ENCODE results near the gene SHLD1. TPM values are rescaled to one million over a fixed set of nuclear protein-coding genes. Genes with fewer than 3 reads are reported as not detected.
"Not testable (repeated sequence)": the region's sequence is repeated elsewhere in the genome, so short reads cannot be mapped to it uniquely, and the experiment has no call there.

SHLD1 gene
- total RNA-seq, 1 experiment from 2014 or later: 2.4 TPM

DNA sequence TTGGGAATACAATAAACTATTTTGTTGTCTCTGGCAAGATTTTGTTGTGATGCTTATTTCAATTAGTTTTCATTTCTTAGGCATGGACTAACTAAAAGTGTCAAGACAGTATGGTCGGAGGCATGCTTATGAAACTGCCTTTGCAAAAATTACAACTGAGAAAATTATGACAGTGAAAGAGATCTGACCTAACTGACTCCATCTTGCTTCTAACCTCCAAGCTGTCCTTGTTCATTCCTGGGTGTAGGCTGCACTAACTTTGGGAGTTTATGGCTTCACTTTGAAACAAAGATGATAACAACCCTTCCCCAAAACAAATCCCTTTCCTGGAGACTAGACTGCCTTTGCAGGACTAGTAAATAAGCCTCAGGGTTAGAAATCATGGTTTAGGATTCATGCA lies 4.1 kb upstream of the SHLD1 start (continued):
- TF ChIP-seq ZBTB33 (IDR thresholded peaks at IDR 0.05; ENCODE audit: extremely low read depth, insufficient replicate concordance, low read length): no peak
- TF ChIP-seq SP1 (IDR thresholded peaks at IDR 0.05; ENCODE audit: low read depth): no peak
- no peak for TF ChIP-seq CEBPB (IDR thresholded peaks at IDR 0.05; ENCODE audit: low read depth)
- TF ChIP-seq CBX3 (IDR thresholded peaks at IDR 0.05; ENCODE audit: low read depth): no peak
- TF ChIP-seq RAD21 (IDR thresholded peaks at IDR 0.05; ENCODE audit: low read depth): no peak
- TF ChIP-seq ZFX (IDR thresholded peaks at IDR 0.05): no peak
- no peak for TF ChIP-seq EZH2 (IDR thresholded peaks at IDR 0.05)
- TF ChIP-seq ATF3 (IDR thresholded peaks at IDR 0.05): no peak
- no peak for TF ChIP-seq SIN3A (IDR thresholded peaks at IDR 0.05; ENCODE audit: low read depth)

- no peak overlapping the region for H3K27ac ChIP-seq (ENCODE audit: low read depth, low read length)
- ChIA-PET RAD21 (ENCODE audit: low non-redundant PET in 1 of 2, low total read pairs in 2 of 2, uncharacterized antibody in 2 of 2, unreplicated experiment in 2 of 2) (interaction anchor here in 1 of 2 experiments (0.7 kb wide), 1 partner anchor 151 kb away, joined by 4 read pairs; no protein-coding TSS in a partner anchor), POLR2A (no interaction called here), CTCF (no interaction called here)
- no peak for TF ChIP-seq POLR2AphosphoS5 (IDR thresholded peaks at IDR 0.05; ENCODE audit: low read depth, low read length)
- TF ChIP-seq SP1 (IDR thresholded peaks at IDR 0.05; ENCODE audit: low read depth): no peak
- no peak for TF ChIP-seq JUND (IDR thresholded peaks at IDR 0.05)
- TF ChIP-seq ZBTB33 (IDR thresholded peaks at IDR 0.05; ENCODE audit: extremely low read depth, insufficient replicate concordance, low read length): no peak
- TF ChIP-seq ZFX (IDR thresholded peaks at IDR 0.05): no peak
- no peak for TF ChIP-seq EGR1 (IDR thresholded peaks at IDR 0.05; ENCODE audit: low read depth)
- TF ChIP-seq EZH2 (IDR thresholded peaks at IDR 0.05): no peak
- no peak for TF ChIP-seq SIN3A (IDR thresholded peaks at IDR 0.05; ENCODE audit: low read depth)
- no peak for TF ChIP-seq TCF7L2 (IDR thresholded peaks at IDR 0.05; ENCODE audit: borderline replicate concordance, extremely low read depth, insufficient read depth, insufficient read length)
- no peak for TF ChIP-seq ATF3 (IDR thresholded peaks at IDR 0.05)
- H3K4me2 ChIP-seq (ENCODE audit: low read length): no peak overlapping the region
- no peak overlapping the region for H3K4me3 ChIP-seq (replicated peaks in 1 of 2; ENCODE audit: low read depth in 1 of 2, low read length in 2 of 2)
- no peaks in the 10 kb centered on the region for H3K9me2 ChIP-seq (ENCODE audit: insufficient read depth)
- H3K9ac ChIP-seq (ENCODE audit: low read length): no peak overlapping the region
- H3K4me1 ChIP-seq (ENCODE audit: control insufficient read depth in 1 of 2, insufficient read depth in 2 of 2, low read length in 2 of 2): peaks cover 2 to 15% of the 10 kb centered on the region in 2 experiments; a peak in 2 of 4 replicates
- no TSS peak for BruUV-seq (replicated peaks)
- ATAC-seq (no peak), DNase-seq (ENCODE audit: low read depth, low spot score) (no peak)
- intact Hi-C loops (cut with micrococcal nuclease): no loop called here
- no peaks in the 10 kb centered on the region for H4K20me1 ChIP-seq (ENCODE audit: insufficient read depth)
- no peaks in the 10 kb centered on the region for H3K9me3 ChIP-seq (ENCODE audit: control insufficient read depth in 1 of 2, insufficient read depth in 1 of 2, low read depth in 1 of 2, low read length in 2 of 2)
- H2AFZ ChIP-seq (ENCODE audit: low read depth, low read length, poor library complexity, severe bottlenecking): no peak overlapping the region
- no peaks in the 10 kb centered on the region for H3K79me2 ChIP-seq (ENCODE audit: insufficient read depth, low read length)
- no peaks in the 10 kb centered on the region for H3K36me3 ChIP-seq (ENCODE audit: control insufficient read depth in 1 of 2, insufficient read depth in 2 of 2, low read length in 2 of 2)
- no peaks in the 10 kb centered on the region for H3K27me3 ChIP-seq (ENCODE audit: insufficient read depth, low read length)
Measured at GRCh38 chr20:5748246-5748645, 2.0 kb upstream of the SHLD1 start.

DNA sequence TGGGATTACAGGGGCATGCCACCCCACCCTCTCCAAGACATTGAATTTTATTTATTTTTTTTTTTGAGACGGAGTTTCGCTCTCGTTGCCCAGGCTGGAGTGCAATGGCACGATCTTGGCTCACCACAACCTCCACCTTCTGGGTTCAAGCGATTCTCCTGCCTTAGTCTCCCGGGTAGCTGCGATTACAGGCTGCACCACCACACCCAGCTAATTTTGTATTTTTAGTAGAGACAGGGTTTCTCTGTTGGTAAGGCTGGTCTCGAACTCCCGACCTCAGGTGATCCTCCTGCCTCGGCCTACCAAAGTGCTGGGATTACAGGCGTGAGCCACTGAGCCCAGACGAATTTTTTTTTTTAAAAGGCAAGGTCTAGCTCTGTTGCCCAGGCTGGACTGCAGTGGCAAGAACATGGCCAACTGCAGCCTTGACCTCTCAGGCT lies 669 bp upstream of the SHLD1 start:
- DNase-seq (ENCODE audit: low read depth, low spot score); H3K9ac ChIP-seq (ENCODE audit: low read length); H3K27ac ChIP-seq (ENCODE audit: low read depth, low read length); H3K9me2 ChIP-seq (ENCODE audit: insufficient read depth); H3K9me3 ChIP-seq (ENCODE audit: control insufficient read depth in 1 of 2, insufficient read depth in 1 of 2, low read depth in 1 of 2, low read length in 2 of 2); intact Hi-C loops (cut with micrococcal nuclease); H3K4me3 ChIP-seq (replicated peaks in 1 of 2; ENCODE audit: low read depth in 1 of 2, low read length in 2 of 2); BruUV-seq (replicated peaks); H3K36me3 ChIP-seq (ENCODE audit: control insufficient read depth in 1 of 2, insufficient read depth in 2 of 2, low read length in 2 of 2); POLR2A ChIA-PET; H3K79me2 ChIP-seq (ENCODE audit: insufficient read depth, low read length); RAD21 ChIA-PET (ENCODE audit: low non-redundant PET in 1 of 2, low total read pairs in 2 of 2, uncharacterized antibody in 2 of 2, unreplicated experiment in 2 of 2); H4K20me1 ChIP-seq (ENCODE audit: insufficient read depth); H3K27me3 ChIP-seq (ENCODE audit: insufficient read depth, low read length): not testable (repeated sequence)
- peaks cover 2 to 15% of the 10 kb centered on the region in 2 experiments; a peak in 2 of 4 replicates for H3K4me1 ChIP-seq (ENCODE audit: control insufficient read depth in 1 of 2, insufficient read depth in 2 of 2, low read length in 2 of 2)
- peak; percentile 11; the same call in 1 of the 2 replicates for ATAC-seq
- H2AFZ ChIP-seq (ENCODE audit: low read depth, low read length, poor library complexity, severe bottlenecking): peak overlapping the region; percentile 78
- CTCF ChIA-PET: interaction anchor here (0.6 kb wide), 1 partner anchor 39 kb away, joined by 3 read pairs; no protein-coding TSS in a partner anchor
- H3K4me2 ChIP-seq (ENCODE audit: low read length): peak overlapping the region; percentile 89; the same call in 1 of the 2 replicates

All from HCT116 (cell line).